Neutrophil (primary cell): Measurements from ENCODE around the gene ZNF343.
A peak's percentile ranks its signal among the peaks of the same experiment; 100 is the strongest.

Experiments used
- H3K27ac ChIP-seq: fragments of 200-600 bp; sonication (generic); 2 replicates; pipeline ENCODE4 v1.5.1; 2016; ENCODE audit warnings: mild to moderate bottlenecking, moderate library complexity
- H3K27me3 ChIP-seq: fragments of 200-600 bp; sonication (generic); 2 replicates; pipeline ENCODE4 v1.6.0; 2016; ENCODE audit warnings: mild to moderate bottlenecking
- H3K36me3 ChIP-seq: fragments of 200-600 bp; sonication (generic); 2 replicates; pipeline ENCODE4 v1.5.1; 2017
- H3K4me1 ChIP-seq, 2 experiments: fragments of 200-600 bp in 1 of 2; sonication (generic) in 1 of 2; 1 replicate in 1 of 2; 2 replicates in 1 of 2; pipeline versions ENCODE4 v1.5.1 to v1.6.1; 2013 to 2016; ENCODE audit warnings: low read depth in 1 of 2, low read length in 1 of 2, mild to moderate bottlenecking in 1 of 2, moderate library complexity in 1 of 2; ENCODE audit not compliant: control insufficient read depth in 1 of 2, insufficient read depth in 1 of 2
- H3K4me3 ChIP-seq, 2 experiments: fragments of 200-600 bp in 1 of 2; sonication (generic) in 1 of 2; 1 replicate in 1 of 2; 2 replicates in 1 of 2; pipeline ENCODE4 v1.5.1; 2013 to 2016; ENCODE audit warnings: low read depth in 1 of 2, low read length in 1 of 2, mild to moderate bottlenecking in 1 of 2, moderate library complexity in 1 of 2
- H3K9me3 ChIP-seq: fragments of 200-600 bp; sonication (generic); 2 replicates; pipeline ENCODE4 v1.5.1; 2016
- CTCF ChIP-seq: fragments of 200-600 bp; sonication (generic); IDR thresholded peaks from 2 replicates; pipeline ENCODE4 v1.5.1; 2016; ENCODE audit warnings: antibody characterized with exemption

Gene ZNF343

DNA sequence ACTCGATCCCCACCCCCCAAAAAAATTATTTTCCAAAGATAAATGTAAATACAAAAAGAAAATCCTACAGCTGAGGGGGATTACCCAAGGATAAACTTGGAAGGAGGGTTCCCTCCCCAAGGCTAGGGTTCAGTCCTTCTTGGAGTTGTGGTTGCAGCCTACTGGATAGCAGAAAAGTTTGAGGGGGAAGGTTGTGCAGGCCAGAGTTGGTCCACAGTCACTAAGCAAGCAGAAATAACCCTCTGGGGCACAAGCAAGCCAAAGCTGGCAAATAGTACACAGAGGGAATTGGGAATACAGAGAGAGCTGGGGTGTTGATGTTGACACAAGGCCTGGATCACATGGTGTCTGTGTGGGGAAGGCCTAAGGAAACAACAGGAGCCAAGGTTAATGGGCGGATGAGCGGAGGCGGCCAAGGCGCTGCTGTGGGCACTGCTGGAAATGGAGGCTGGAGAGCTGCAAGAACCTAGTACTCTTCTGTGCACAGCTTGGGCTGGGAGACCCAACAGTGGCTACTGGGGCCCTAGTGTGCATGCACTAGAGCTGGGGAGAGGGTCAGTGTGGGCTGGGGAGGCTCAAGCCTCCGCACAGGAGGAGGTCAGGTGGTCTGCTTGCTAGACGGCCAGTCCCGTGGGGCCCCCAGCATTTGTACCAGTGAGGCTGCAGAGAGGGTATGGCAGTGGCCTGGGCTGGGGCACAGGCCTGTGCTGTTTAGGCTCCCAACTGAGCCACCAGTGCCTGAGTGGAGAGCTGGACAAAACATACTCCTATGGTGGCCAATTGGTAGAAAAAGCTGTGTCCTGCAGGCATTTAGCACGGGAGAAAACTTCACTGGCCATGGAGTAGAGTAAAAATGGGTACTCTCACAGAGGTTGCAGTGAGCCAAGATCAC, 32.6 kb downstream of the ZNF343 start:
- Histone ChIP-seq H3K27me3 (no peaks in the 10 kb centered on the region), H3K9me3 (no peaks in the 10 kb centered on the region), H3K27ac (no peak overlapping the region), H3K36me3 (no peaks in the 10 kb centered on the region), H3K4me3 (no peak overlapping the region), H3K4me1 (peaks cover 2% of the 10 kb centered on the region in 2 experiments)
- TF ChIP-seq CTCF = no peak

GRCh38 chr20:2473516-2473915, 35.2 kb downstream of the ZNF343 start:
- no peak overlapping the region for H3K27ac ChIP-seq
- TF ChIP-seq CTCF = no peak
- no peaks in the 10 kb centered on the region for H3K36me3 ChIP-seq

DNA sequence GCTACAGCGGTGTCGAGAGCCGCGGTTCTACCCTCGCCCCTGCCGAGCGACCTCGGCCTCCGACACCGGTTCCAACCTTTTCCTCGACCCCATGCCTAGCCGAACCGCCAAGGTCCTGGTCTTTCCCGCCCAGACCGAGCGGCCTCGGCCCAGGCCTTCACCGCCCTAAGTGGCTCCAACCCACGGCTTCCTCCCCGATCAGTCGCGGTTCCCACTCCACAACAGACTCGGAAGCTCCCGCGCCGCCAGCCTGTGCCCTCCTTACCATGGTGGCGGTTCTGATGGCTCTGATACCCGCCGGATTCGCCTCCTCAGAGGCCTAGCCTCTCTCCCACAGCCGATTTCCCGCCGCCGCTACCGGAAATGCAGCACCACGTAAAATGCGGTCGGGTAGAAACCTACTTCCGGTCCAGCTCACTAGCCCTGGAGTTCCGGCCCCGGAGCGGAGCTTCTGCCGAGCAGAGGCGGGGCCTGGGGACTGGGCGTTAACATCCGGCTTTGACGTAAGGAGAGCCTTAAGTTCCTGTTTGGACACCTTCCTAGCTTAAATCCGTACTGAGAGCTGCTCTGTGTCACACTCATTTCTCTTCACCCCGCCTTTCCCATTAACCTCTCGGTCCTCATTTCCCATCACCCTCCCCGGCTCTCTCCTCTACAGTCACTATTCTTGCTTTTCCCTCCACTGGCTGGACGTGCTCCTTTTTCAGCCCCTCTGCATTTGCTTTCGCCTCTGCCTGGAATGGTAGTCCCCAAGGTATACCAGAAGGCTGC, 38.1 kb downstream of the ZNF343 start, which contains the start of gene SNRPB:
Gene SNRPB (minus strand): TSS at position 367 of the 771 bp plus-strand sequence. CDS start 99 bp downstream, at position 268.
- peak; percentile 33 for TF ChIP-seq CTCF
- Histone ChIP-seq H3K27ac (peak within 1 kb of the TSS; percentile 93), H3K4me3 (peak within 1 kb of the TSS; percentile 91 to 94), H3K9me3 (no peaks in the 10 kb centered on the region), H3K36me3 (peaks cover 19% of the 10 kb centered on the region), H3K27me3 (no peaks in the 10 kb centered on the region), H3K4me1 (peaks cover 21 to 25% of the 10 kb centered on the region in 2 experiments)

More at GRCh38 chr20:2473516-2473915, 35.2 kb downstream of the ZNF343 start:
- Histone ChIP-seq H3K27me3 (no peaks in the 10 kb centered on the region), H3K9me3 (no peaks in the 10 kb centered on the region), H3K4me1 (peaks cover 21 to 23% of the 10 kb centered on the region in 2 experiments), H3K4me3 (no peak overlapping the region)

DNA sequence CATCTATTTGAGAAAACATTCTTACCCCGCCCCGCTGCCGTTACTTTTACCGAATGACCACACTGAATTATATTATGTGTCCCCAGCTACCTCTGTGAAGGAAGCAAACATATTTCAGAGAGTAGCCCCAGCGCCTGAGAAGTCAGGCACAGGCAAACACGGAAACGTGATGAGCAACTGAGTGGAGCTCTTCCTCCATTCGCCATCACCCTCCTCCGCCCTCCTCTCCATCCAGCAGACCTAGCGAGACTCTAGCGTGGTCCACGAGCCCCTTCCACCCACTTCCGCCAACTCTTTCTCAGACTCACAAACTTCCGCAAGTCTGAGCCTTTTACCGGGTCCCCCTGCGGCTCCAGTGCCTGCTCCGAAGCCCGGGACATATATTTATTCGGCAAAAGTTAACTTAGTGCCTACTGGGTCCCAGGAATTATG, 38.7 kb downstream of the ZNF343 start:
- no peaks in the 10 kb centered on the region for H3K9me3 ChIP-seq
- H3K27me3 ChIP-seq = no peaks in the 10 kb centered on the region
- peaks cover 21 to 25% of the 10 kb centered on the region in 2 experiments for H3K4me1 ChIP-seq
- peaks cover 25% of the 10 kb centered on the region for H3K36me3 ChIP-seq
- no peak for TF ChIP-seq CTCF
- H3K27ac ChIP-seq = peak overlapping the region; percentile 93
- H3K4me3 ChIP-seq = peak overlapping the region; percentile 91 to 94

GRCh38 chr20:2468581-2469407, 39.9 kb downstream of the ZNF343 start:
- Histone ChIP-seq H3K27me3 (no peaks in the 10 kb centered on the region), H3K27ac (no peak overlapping the region), H3K4me1 (peaks cover 21 to 25% of the 10 kb centered on the region in 2 experiments), H3K9me3 (no peaks in the 10 kb centered on the region), H3K4me3 (no peak overlapping the region), H3K36me3 (peaks cover 37% of the 10 kb centered on the region)
- TF ChIP-seq CTCF = no peak
